Measurements from ENCODE around the gene HLA-F. TPM values are rescaled to one million over a fixed set of nuclear protein-coding genes. Genes with fewer than 3 reads are reported as not detected.

HLA-F gene
- total RNA-seq, 1 donor from 2014 or later: not detected

GRCh38 chr6:29750709-29751108 is 27.5 kb downstream of the HLA-F start:
- H3K4me3 Mint-ChIP-seq (ENCODE audit: low read depth): no peak overlapping the region
- peaks cover 8% of the 10 kb centered on the region for H3K4me1 Mint-ChIP-seq (ENCODE audit: low read depth)
- TF ChIP-seq CTCF (IDR thresholded peaks at IDR 0.05; ENCODE audit: unreplicated experiment): no peak
- peaks cover 92% of the 10 kb centered on the region for H3K27me3 Mint-ChIP-seq
- no peaks in the 10 kb centered on the region for H3K36me3 Mint-ChIP-seq (ENCODE audit: insufficient read depth)
- H3K27ac Mint-ChIP-seq: no peak overlapping the region
- no peaks in the 10 kb centered on the region for H3K9me3 Mint-ChIP-seq (ENCODE audit: low read depth)
- no peak for DNase-seq (ENCODE audit: low spot score, unreplicated experiment)

GRCh38 chr6:29751480-29751879 is 28.2 kb downstream of the HLA-F start:
- peaks cover 8% of the 10 kb centered on the region for H3K4me1 Mint-ChIP-seq (ENCODE audit: low read depth)
- no peak for DNase-seq (ENCODE audit: low spot score, unreplicated experiment)
- no peaks in the 10 kb centered on the region for H3K36me3 Mint-ChIP-seq (ENCODE audit: insufficient read depth)
- TF ChIP-seq CTCF (IDR thresholded peaks at IDR 0.05; ENCODE audit: unreplicated experiment): no peak
- H3K9me3 Mint-ChIP-seq (ENCODE audit: low read depth): no peaks in the 10 kb centered on the region
- H3K27me3 Mint-ChIP-seq: peaks cover 92% of the 10 kb centered on the region
- no peak overlapping the region for H3K27ac Mint-ChIP-seq
- H3K4me3 Mint-ChIP-seq (ENCODE audit: low read depth): no peak overlapping the region

GRCh38 chr6:29752451-29753308 is 29.4 kb downstream of the HLA-F start:
- H3K27me3 Mint-ChIP-seq: peaks cover 88% of the 10 kb centered on the region
- no peaks in the 10 kb centered on the region for H3K9me3 Mint-ChIP-seq (ENCODE audit: low read depth)
- H3K4me1 Mint-ChIP-seq (ENCODE audit: low read depth): peaks cover 8% of the 10 kb centered on the region
- DNase-seq (ENCODE audit: low spot score, unreplicated experiment): peak; percentile 74
- H3K4me3 Mint-ChIP-seq (ENCODE audit: low read depth): peak overlapping the region; percentile 74
- H3K36me3 Mint-ChIP-seq (ENCODE audit: insufficient read depth): no peaks in the 10 kb centered on the region
- H3K27ac Mint-ChIP-seq: no peak overlapping the region
- TF ChIP-seq CTCF (IDR thresholded peaks at IDR 0.05; ENCODE audit: unreplicated experiment): peak; percentile 93

GRCh38 chr6:29753309-29753644 is 30.0 kb downstream of the HLA-F start:
- Mint-ChIP-seq H3K4me3 (ENCODE audit: low read depth) (no peak overlapping the region), H3K36me3 (ENCODE audit: insufficient read depth) (no peaks in the 10 kb centered on the region), H3K4me1 (ENCODE audit: low read depth) (peaks cover 8% of the 10 kb centered on the region), H3K27me3 (peaks cover 83% of the 10 kb centered on the region), H3K9me3 (ENCODE audit: low read depth) (no peaks in the 10 kb centered on the region), H3K27ac (no peak overlapping the region)
- no peak for TF ChIP-seq CTCF (IDR thresholded peaks at IDR 0.05; ENCODE audit: unreplicated experiment)
- no peak for DNase-seq (ENCODE audit: low spot score, unreplicated experiment)

GRCh38 chr6:29755295-29755871 is 32.1 kb downstream of the HLA-F start:
- Mint-ChIP-seq H3K9me3 (ENCODE audit: low read depth) (no peaks in the 10 kb centered on the region), H3K27me3 (peaks cover 72% of the 10 kb centered on the region), H3K4me3 (ENCODE audit: low read depth) (no peak overlapping the region), H3K27ac (no peak overlapping the region), H3K4me1 (ENCODE audit: low read depth) (peaks cover 3% of the 10 kb centered on the region), H3K36me3 (ENCODE audit: insufficient read depth) (no peaks in the 10 kb centered on the region)
- TF ChIP-seq CTCF (IDR thresholded peaks at IDR 0.05; ENCODE audit: unreplicated experiment): no peak
- no peak for DNase-seq (ENCODE audit: low spot score, unreplicated experiment)

All from progenitor cell of endocrine pancreas (in vitro differentiated cells).